Measurements from ENCODE around the gene KIF5C.

KIF5C gene

GRCh38 chr2:149044500-149044899 lies 169.5 kb downstream of the KIF5C start:
- no peak for DNase-seq (ENCODE audit: low spot score)

- DNase-seq (ENCODE audit: low spot score), result no peak
Observed at GRCh38 chr2:149047118-149047517, 172.1 kb downstream of the KIF5C start.

GRCh38 chr2:149049142-149049541 lies 174.1 kb downstream of the KIF5C start:
- no peak for DNase-seq (ENCODE audit: low spot score)

- peak; percentile 69 for DNase-seq (ENCODE audit: low spot score)
Observed at GRCh38 chr2:149050188-149050587, 175.2 kb downstream of the KIF5C start.

GRCh38 chr2:149055751-149056150 lies 180.7 kb downstream of the KIF5C start:
- no peak for DNase-seq (ENCODE audit: low spot score)

GRCh38 chr2:149056541-149057255 lies 181.7 kb downstream of the KIF5C start:
- no peak for DNase-seq (ENCODE audit: low spot score)

GRCh38 chr2:149057401-149057800 lies 182.4 kb downstream of the KIF5C start:
- DNase-seq (ENCODE audit: low spot score), result no peak

GRCh38 chr2:149058936-149059335 lies 183.9 kb downstream of the KIF5C start:
- DNase-seq (ENCODE audit: low spot score), result no peak

GRCh38 chr2:149059822-149060221 lies 184.8 kb downstream of the KIF5C start:
- no peak for DNase-seq (ENCODE audit: low spot score)

GRCh38 chr2:149061133-149061745 lies 186.2 kb downstream of the KIF5C start:
- no peak for DNase-seq (ENCODE audit: low spot score)

GRCh38 chr2:149062531-149062930 lies 187.5 kb downstream of the KIF5C start:
- no peak for DNase-seq (ENCODE audit: low spot score)

GRCh38 chr2:149063177-149063576 lies 188.2 kb downstream of the KIF5C start:
- DNase-seq (ENCODE audit: low spot score), result no peak

GRCh38 chr2:149064365-149064841 lies 189.4 kb downstream of the KIF5C start:
- DNase-seq (ENCODE audit: low spot score), result no peak

GRCh38 chr2:149064856-149065630 lies 190.0 kb downstream of the KIF5C start:
- no peak for DNase-seq (ENCODE audit: low spot score)

GRCh38 chr2:149068225-149068995 lies 193.4 kb downstream of the KIF5C start:
- DNase-seq (ENCODE audit: low spot score), result no peak

- peak; percentile 59 for DNase-seq (ENCODE audit: low spot score)
Observed at GRCh38 chr2:149068996-149069888, 194.2 kb downstream of the KIF5C start.

- no peak for DNase-seq (ENCODE audit: low spot score)
Observed at GRCh38 chr2:149070681-149071320, 195.8 kb downstream of the KIF5C start.

- no peak for DNase-seq (ENCODE audit: low spot score)
Observed at GRCh38 chr2:149075105-149075504, 200.1 kb downstream of the KIF5C start.

- no peak for DNase-seq (ENCODE audit: low spot score)
Observed at GRCh38 chr2:149075853-149076252, 200.8 kb downstream of the KIF5C start.

Measured in GM03348 (cell line).